Measurements from ENCODE around the gene ADAMTS10.

Gene ADAMTS10

DNA sequence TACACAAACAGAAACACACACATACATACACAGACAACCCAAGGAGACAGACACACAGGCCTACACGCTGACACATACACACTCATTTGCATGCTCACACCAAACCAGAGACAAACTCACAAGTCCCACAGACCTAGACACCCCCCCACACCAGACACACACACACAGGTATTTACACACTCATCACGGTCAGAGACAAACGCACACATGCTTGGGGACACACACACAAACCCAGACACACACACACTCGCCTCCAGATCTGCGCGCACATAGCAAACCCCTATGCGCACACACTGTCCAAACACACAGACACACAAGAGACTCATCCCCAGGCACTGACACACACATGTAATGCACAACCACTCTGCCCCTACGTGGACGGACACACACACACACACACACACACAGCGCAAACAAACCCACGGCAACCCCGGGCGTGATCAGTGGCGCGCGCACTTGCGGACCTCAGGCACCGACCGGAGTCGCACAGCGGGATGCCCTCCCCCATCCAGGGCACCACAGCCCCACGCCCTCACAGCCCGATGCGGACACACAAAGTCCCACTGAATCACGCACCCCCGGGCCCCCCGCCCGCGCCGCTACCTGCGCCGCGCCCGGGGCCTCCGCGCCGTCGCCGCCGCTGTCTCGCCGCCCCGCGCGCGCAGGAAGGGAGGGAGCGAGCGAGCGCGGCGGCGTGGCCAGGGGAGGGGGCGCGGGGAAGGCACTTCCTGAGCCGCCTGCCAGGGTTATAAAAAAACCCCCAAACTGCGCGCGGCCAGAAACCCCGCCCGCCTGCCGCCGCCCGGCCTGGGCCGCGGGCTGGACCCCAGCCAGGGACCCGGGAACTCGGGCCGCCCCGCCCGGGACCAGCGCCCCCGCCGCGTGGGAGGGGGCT lies at the start of gene ADAMTS10:
Gene ADAMTS10 (minus strand): TSS at position 675 of the 895 bp plus-strand sequence. CDS start 5,005 bp downstream, outside the sequence.
- no peak for TF ChIP-seq POLR2A (IDR thresholded peaks at IDR 0.05; ENCODE audit: low read length)
- TF ChIP-seq GATA1 (IDR thresholded peaks at IDR 0.05; ENCODE audit: low read depth, low read length): no peak
- peak; percentile 45 to 59 for DNase-seq

- TF ChIP-seq POLR2A (IDR thresholded peaks at IDR 0.05; ENCODE audit: low read length): no peak
- no peak for TF ChIP-seq GATA1 (IDR thresholded peaks at IDR 0.05; ENCODE audit: low read depth, low read length)
- DNase-seq: no peak
Measured at GRCh38 chr19:8659905-8660304, 49.4 kb upstream of the ADAMTS10 start.

DNA sequence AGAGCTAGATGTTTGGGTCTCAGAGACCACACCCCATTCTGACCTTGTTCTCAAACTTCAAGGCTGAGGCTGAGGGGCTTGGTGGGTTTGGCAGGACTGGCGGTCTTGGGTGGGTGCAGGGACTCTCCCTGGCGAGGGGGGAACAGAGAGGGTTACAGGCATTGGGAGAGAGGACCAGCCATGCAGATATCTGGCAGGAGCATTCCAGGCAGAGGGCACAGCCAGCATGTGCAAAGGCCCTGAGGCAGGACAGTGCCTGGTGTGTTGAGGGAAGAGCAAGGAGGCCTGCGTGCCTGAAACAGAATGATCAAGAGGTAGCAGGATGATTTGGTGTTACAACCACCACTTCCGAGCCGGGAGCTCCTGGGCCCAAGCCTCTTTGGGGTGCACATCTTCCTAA lies 47.4 kb upstream of the ADAMTS10 start:
- no peak for DNase-seq
- no peak for TF ChIP-seq GATA1 (IDR thresholded peaks at IDR 0.05; ENCODE audit: low read depth, low read length)
- TF ChIP-seq POLR2A (IDR thresholded peaks at IDR 0.05; ENCODE audit: low read length): no peak

DNA sequence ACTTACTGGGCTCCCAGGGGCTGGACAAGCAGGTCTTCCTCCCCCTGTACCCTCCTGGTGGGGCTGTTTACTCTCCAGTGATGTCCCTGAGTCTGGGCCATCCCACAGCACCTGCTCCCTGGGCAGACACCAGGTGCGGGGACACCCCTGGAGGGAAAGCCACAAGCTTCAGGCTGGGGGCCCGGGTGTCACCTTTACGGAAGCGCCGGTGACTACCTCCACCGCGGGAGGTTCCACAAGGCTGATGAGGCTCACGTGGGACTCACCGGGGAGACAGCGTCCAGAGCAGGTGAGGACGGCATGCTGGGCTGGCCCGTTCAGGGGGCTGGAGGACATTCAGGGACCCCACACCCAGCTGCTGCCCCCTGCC lies 44.8 kb upstream of the ADAMTS10 start:
- DNase-seq: no peak
- TF ChIP-seq POLR2A (IDR thresholded peaks at IDR 0.05; ENCODE audit: low read length): no peak
- no peak for TF ChIP-seq GATA1 (IDR thresholded peaks at IDR 0.05; ENCODE audit: low read depth, low read length)

DNA sequence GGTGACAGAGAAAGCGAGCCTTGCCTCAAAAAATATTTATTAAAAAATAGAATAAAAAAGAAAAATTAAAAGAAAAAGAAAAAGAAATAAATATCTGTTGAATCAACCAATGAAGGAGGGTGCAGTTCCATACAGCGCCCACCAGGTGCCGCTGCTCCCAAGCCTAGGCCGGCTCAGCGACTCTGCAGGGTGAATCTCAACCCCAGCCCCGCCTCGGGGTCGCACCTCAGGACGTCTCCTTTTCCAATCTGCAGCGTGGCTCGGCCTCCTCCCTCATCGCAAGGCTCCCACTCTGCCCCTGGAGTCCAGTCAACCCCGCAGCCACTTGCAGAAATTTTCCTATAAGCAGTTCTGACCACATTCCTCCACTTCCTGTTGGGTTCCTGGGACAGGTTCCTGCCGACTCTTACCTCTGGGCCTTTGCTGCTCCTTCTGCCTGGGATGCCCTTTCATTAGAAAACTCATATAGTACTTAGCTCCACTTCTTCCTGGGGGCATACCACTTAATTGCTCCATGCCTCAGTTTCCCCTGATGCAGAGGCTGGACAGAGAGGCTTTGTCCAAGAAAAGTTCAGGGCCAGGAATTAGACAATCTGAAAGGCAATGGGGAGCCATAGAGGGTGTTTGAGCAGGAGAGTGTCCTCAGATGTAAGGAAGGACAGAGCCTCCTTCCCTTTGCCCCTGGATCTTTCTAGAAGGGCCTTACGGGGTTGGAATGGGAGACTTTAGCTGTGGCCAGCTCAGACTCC lies 44.2 kb upstream of the ADAMTS10 start:
- TF ChIP-seq GATA1 (IDR thresholded peaks at IDR 0.05; ENCODE audit: low read depth, low read length): no peak
- TF ChIP-seq POLR2A (IDR thresholded peaks at IDR 0.05; ENCODE audit: low read length): no peak
- peak; percentile 50 to 72 for DNase-seq

DNA sequence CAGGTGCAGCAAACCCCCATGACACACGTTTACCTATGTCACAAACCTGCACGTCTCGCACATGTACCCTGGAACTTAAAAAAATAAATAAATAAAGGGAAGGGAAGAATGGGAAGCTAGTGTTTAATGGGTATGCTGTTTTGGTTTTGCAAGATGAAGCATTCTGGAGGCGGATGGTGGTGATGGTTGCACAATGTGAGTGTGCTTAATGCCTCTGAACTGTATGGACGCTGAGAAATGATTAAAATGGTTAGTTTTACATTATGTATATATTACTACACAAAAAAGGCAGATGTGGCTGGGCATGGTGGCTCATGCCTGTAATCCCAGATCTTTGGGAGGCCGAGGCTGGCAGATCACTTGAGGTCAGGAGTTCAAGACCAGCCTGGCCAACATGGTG lies 37.7 kb upstream of the ADAMTS10 start:
- no peak for DNase-seq
- TF ChIP-seq POLR2A (IDR thresholded peaks at IDR 0.05; ENCODE audit: low read length) (no peak), GATA1 (IDR thresholded peaks at IDR 0.05; ENCODE audit: low read depth, low read length) (no peak)

DNA sequence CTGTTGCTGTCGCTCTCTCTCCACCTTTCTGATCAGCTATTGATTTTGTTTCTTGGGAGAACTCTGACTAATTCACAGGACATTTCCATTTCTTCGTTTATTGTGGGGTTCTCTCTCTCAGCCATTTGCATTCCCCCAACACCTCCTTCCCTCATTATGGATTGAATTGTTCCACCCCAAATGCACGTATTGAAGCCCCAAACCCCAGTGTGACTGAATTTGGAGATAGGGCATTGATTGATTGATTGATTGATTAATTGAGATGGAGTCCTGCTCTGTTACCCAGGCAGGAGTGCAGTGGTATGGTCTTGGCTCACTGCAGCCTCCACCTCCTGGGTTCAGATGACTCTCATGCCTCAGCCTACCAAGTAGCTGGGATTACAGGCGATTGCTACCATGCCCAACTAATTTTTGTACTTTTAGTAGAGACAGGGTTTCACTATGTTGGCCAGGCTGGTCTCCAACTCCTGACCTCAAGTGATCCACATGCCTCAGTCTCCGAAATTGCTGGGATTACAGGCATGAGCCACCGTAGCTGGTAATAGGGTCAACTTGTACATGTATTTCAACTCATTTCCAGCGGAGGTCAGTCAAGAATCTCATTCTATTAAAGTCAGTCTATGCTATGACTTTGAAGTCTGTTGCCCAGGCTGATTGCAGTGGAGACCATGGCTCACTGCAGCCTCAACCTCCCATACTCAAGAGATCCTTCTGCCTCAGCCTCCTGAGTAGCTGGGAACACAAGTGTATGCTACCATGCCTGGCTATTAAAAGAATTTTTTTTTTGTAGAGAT lies 33.5 kb upstream of the ADAMTS10 start:
- TF ChIP-seq GATA1 (IDR thresholded peaks at IDR 0.05; ENCODE audit: low read depth, low read length) (no peak), POLR2A (IDR thresholded peaks at IDR 0.05; ENCODE audit: low read length) (no peak)

DNA sequence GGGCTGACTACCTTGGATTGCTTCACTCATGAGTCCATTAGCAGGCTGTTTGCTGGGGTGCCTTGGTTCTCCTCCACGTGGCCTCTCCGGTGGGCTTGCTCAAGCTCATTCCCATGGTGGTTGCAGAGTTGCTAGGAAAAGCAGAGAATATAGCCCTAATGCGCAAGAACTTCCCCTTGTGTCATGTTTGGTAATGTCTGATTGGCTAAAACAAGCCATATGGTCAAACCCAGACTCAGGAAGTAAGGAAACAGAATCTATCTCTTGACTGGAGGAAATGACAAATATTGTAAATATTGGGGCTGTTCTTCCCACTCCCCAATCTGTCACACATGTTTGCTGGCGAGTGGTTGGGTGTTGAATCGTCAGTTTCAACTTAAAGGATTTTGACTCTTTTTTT lies 32.0 kb upstream of the ADAMTS10 start:
- no peak for DNase-seq
- no peak for TF ChIP-seq POLR2A (IDR thresholded peaks at IDR 0.05; ENCODE audit: low read length)
- no peak for TF ChIP-seq GATA1 (IDR thresholded peaks at IDR 0.05; ENCODE audit: low read depth, low read length)

More for the DNA sequence above, 33.5 kb upstream of the ADAMTS10 start:
- DNase-seq: no peak

- DNase-seq: peak; percentile 13 to 26
- no peak for TF ChIP-seq POLR2A (IDR thresholded peaks at IDR 0.05; ENCODE audit: low read length)
- TF ChIP-seq GATA1 (IDR thresholded peaks at IDR 0.05; ENCODE audit: low read depth, low read length): no peak
Measured at GRCh38 chr19:8641908-8642547, 31.5 kb upstream of the ADAMTS10 start.

- no peak for DNase-seq
- TF ChIP-seq GATA1 (IDR thresholded peaks at IDR 0.05; ENCODE audit: low read depth, low read length) (no peak), POLR2A (IDR thresholded peaks at IDR 0.05; ENCODE audit: low read length) (no peak)
Measured at GRCh38 chr19:8641221-8641907, 30.8 kb upstream of the ADAMTS10 start.

DNA sequence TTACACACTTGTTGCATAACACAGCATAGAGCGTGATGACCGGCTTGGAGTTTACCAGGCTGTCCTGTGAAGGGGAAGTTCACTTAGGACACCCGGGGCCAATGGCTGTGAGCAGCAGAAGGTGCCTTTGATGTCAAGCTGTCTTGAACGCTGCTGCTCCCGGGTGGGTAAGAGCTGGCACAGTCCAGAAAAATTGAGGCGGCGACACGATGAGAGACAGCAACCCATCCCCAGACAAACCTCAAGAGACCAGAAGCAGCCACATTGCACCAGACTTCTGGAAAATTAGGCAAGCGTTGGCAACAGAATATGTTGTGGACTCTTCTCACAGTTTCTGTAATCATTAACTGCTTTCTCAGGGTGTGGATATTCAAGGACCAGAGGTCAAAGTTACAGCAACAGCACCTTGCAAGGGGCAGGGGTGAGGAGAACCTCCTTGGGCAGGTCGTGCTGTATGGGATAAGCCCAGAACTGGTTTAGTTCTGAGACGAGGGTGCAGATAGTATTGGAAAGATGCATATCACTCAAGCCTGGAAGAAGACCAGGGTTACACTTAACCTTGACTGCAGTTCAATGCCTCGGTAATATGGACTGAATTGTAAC lies 30.0 kb upstream of the ADAMTS10 start:
- TF ChIP-seq POLR2A (IDR thresholded peaks at IDR 0.05; ENCODE audit: low read length): no peak
- no peak for TF ChIP-seq GATA1 (IDR thresholded peaks at IDR 0.05; ENCODE audit: low read depth, low read length)
- DNase-seq: no peak

- no peak for DNase-seq
- TF ChIP-seq POLR2A (IDR thresholded peaks at IDR 0.05; ENCODE audit: low read length): no peak
- TF ChIP-seq GATA1 (IDR thresholded peaks at IDR 0.05; ENCODE audit: low read depth, low read length): no peak
Measured at GRCh38 chr19:8639821-8640401, 29.4 kb upstream of the ADAMTS10 start.

Measured in erythroblast (primary cell).